Measurements from ENCODE around the gene DPAGT1.

The DPAGT1 gene

GRCh38 chr11:119057000-119057769 lies 44.5 kb downstream of the DPAGT1 start, which contains the start of gene HYOU1:
Gene HYOU1, minus strand, starts transcription at chr11:119057205. Its CDS starts 1,045 bp downstream, at chr11:119056160.
- DNase-seq = peak; percentile 99

DNA sequence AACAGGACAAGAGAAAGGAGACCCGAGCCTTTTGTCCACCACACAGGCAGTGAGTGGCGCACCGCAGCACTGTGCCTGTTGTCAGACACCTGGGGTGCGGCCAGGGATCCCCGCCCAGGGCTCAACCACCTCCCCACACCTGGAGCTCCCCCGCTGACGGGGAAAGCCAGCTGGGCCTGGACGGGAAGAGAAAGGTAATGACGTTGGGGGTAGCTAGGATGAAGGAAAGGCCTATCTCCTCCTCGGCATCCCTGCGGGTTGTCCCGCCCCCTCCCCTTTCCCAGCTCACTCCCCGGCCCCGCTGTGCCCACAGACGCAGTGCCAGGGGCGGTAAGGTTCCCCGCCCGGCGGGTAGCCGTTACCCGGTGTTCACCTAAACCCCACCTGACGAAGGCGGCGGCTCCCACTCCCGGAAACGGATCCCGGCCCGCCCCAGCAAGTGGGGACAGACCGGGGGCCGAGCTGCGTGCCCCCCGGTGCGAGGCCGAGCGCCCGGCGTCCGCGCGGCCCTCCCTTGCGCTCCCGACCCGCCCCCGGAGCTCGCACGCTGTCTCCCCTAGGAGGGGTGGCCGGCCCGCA lies 45.1 kb downstream of the DPAGT1 start:
- DNase-seq = peak in 1 of 2 donors; percentile 20

DNA sequence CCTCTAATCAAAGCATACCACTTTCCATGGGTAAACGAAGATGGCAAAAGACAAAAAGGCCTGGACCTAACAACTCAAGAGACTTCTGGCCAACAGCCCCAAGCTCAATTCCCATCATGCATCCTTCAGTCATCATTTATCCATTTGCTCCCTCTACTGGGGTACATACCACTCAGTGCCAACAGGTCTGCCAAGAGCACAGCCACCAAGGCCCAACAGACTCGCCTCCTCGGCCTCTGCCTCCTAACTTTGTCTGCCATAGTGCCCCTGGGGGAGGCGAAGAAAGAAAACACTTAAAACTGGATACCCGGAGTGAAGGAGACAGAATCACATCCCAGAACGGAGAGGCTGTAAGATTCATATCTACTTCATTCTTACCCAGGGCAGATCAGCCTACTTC lies 45.8 kb downstream of the DPAGT1 start:
- no peak for DNase-seq

DNA sequence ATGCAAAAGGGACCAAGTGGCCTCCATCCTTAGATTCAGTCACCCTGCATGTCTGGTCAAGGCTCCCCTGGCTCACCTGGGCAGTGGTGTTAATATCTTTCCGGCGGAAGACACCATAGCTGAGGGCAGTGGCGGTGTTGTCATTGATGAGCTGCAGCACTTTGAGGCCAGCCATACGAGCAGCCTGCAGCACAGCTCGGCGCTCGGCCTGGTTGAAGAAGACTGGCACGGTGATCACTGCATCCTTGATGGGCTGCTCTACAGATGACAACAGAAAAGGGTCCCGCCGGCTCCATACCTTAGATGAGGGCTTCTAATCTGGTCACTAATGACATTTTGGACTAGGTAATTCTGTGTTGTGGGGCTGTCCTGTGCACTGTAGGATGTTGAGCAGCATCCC lies 47.2 kb downstream of the DPAGT1 start:
- no peak for DNase-seq

DNA sequence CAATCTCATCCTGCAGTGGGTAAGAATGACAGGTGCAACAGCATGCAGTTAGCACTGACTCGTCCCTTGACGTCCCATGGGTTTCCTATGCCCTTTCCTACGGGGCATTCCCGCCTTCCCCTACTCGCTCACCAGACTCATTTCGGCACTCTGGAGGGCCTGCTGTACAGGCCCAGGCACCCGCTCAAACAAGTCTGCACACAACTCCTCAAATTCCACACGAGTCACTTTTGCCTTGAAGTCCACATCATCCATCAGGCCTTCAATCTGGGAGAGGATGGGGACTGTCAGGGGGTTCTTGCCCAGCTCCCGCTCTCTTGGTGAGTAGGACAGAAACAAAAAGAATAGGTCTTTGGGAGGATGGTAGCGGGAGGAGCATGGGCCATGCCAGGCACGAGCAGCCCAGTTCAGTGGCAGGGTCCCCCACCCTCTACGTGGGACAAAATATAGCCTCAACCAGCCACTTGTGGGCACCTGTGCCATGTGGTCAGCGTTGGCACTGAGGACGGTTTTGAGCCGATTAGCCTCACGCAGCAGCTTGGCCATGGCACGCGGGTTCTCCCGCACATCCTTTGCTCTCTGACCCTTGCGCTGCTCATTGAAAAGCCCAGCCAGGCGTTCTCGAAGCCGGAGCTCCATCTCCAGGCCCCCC lies 49.4 kb downstream of the DPAGT1 start:
- no peak for DNase-seq

- DNase-seq = no peak
These were observed 50.1 kb downstream of the DPAGT1 start for GRCh38 chr11:119051440-119052162.

- DNase-seq = no peak
These were observed 52.6 kb downstream of the DPAGT1 start for GRCh38 chr11:119049081-119049480.

GRCh38 chr11:119048644-119049043 lies 53.0 kb downstream of the DPAGT1 start:
- DNase-seq = no peak

- DNase-seq = no peak
These were observed 54.4 kb downstream of the DPAGT1 start for GRCh38 chr11:119047205-119047604.
